Measurements from ENCODE around the gene CLCN7.

Gene CLCN7

DNA sequence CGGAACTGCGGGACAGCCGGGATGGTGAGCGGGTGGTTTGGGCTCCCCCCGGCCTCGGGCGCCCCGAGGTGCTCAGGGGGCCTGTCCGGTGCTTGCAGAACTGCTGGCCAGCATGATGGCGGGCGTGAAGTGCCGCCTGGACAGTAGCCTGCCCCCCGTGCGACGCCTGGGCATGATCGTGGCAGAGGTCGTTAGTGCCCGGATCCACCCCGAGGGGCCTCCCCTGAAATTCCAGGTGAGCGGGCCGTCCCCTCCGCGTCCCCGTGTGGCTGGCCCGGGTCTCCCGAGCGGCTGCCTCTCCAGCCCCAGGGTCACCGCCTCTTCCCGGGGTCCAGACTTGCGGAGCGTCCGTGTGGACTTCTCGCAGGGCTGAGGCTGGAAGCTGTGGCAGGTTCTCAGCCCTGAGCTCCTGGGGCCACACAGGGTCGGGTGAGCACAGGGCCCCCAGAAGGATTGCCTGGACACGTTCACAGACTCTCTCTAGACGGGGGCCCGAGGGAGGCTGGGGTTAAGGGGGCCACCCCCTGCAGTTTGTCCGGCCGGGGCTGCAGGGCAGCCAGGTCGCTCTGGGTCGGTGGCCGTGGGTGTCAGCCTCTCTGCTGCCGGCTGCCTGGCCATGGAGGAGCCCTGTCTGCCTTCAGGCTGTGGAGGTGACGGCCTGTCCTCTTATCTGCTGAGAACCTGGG lies 25.8 kb upstream of the CLCN7 start:
- H3K27ac ChIP-seq, result no peak overlapping the region
- TF ChIP-seq, protein P1, sequence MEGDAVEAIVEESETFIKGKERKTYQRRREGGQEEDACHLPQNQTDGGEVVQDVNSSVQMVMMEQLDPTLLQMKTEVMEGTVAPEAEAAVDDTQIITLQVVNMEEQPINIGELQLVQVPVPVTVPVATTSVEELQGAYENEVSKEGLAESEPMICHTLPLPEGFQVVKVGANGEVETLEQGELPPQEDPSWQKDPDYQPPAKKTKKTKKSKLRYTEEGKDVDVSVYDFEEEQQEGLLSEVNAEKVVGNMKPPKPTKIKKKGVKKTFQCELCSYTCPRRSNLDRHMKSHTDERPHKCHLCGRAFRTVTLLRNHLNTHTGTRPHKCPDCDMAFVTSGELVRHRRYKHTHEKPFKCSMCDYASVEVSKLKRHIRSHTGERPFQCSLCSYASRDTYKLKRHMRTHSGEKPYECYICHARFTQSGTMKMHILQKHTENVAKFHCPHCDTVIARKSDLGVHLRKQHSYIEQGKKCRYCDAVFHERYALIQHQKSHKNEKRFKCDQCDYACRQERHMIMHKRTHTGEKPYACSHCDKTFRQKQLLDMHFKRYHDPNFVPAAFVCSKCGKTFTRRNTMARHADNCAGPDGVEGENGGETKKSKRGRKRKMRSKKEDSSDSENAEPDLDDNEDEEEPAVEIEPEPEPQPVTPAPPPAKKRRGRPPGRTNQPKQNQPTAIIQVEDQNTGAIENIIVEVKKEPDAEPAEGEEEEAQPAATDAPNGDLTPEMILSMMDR (conservative IDR thresholded peaks at IDR 0.05), result no peak
- no peak for TF ChIP-seq ZFX (IDR thresholded peaks at IDR 0.05)

DNA sequence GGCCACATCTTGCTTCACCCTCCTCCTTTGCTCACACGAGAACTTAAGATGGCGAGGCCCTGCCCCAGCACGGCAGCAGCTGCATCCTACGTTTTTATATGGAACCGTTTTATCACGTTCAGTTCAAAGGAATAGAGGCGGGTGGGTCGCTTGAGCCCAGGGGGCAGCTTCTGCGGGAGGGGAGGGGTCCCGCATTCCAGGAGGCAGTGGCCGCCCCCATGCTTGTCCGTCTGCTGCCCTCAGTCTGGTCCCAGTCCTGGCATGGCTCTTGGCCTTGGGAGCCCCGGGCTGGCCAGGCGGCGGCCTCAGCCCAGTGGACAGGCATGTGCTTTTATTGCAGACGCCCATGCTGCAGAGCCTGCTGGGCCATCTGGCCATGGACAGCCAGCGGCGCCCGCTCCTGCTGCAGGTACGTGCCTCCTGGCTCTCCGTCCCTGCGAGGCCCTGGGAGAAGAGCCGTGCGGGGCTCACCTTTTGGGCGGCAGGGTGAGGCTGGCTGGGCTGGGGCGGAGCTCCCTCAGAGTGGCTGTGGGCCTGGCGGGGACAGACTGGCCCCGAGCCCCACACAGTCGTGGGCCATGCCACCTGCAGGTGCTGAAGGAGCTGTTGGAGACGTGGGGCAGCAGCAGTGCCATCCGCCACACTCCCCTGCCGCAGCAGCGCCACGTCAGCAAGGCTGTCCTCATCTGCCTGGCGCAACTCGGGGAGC lies 25.1 kb upstream of the CLCN7 start:
- no peak for TF ChIP-seq ZFX (IDR thresholded peaks at IDR 0.05)
- TF ChIP-seq, protein P1 (conservative IDR thresholded peaks at IDR 0.05), result no peak
- no peak overlapping the region for H3K27ac ChIP-seq

DNA sequence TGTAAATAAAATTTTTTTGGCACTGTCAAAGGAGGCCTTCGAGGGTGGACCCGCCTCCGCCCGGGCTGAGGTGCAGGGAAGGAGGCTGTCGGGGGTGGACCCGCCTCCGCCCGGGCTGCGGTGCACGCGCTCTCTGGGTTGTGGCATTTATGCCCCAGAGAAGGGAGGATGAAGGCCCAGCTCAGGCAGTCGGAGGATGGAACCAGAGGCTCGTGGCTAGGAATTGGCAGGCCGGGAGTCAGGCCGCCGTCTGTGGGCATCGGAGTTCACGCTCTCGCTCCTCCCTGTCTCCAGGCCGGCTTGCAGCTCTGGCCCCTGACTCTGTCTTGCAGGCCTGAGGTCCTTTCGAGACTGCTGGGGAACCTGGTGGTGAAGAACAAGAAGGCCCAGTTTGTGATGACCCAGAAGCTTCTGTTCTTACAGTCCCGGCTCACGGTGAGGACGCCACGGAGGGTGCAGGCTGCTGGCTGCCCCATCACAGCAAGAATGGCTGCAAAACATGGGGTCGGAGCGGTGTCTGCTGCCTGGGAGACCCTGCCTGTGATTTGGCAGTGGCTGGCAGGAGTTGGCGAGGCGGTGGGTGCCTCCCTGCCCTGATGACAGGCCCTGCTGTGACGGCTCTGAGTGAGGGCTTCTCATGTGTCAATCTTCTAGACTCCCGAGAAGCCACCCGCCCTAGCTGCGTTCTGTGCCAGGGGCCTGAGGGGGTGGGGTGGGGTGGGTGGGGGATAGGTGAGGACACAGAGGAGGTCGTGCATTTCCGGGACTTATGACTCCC lies 24.3 kb upstream of the CLCN7 start:
- TF ChIP-seq, protein P1 (conservative IDR thresholded peaks at IDR 0.05), result no peak
- TF ChIP-seq ZFX (IDR thresholded peaks at IDR 0.05), result no peak
- H3K27ac ChIP-seq, result no peak overlapping the region

DNA sequence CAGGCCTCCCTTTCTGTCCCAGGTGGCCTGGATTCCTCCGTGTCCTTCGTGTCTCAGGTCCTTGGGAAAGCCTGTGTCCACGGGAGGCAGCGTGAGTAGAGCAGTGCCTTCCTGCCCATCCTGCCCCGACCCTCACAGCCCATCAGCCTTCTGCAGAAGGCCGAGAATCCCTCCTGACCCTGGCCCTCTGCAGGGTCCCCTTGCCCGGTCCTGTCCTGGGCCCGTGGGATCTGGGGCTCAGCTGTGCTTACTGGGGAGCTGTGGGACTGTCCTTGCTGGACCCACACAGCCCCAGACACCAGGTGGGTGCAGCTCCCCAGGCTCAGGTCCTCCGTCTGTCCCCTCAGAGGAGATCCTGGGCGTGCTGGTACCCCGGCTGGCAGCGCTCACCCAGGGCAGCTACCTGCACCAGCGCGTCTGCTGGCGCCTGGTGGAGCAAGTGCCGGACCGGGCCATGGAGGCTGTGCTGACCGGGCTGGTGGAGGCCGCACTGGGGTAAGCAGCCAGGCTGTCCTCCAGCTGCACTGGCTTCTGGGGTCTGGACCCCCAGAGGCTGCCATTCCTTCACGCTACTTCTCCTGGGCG lies 22.3 kb upstream of the CLCN7 start:
- no peak overlapping the region for H3K27ac ChIP-seq
- TF ChIP-seq ZFX (IDR thresholded peaks at IDR 0.05), result no peak
- TF ChIP-seq, protein P1 (conservative IDR thresholded peaks at IDR 0.05), result no peak

DNA sequence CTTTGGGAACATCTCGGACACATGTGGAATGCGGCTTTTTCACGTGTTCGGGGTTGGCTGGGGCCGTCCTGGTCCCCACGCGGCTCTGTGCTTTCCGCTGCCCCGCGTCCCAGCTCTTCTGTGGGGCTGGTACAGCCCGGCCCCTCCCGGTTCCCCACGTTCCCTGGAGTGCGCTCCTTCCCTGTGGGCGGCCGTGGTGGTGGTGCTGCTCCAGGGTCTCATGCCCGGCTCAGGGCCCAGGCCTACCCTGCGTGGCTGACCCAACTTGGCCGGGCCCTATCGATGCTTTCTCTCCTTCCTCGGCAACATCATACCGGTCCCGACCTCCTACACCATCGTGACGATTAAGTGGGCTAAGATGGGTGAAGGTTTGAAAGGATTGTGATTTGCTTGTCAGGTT lies 21.6 kb upstream of the CLCN7 start:
- TF ChIP-seq ZFX (IDR thresholded peaks at IDR 0.05), result no peak
- TF ChIP-seq, protein P1 (conservative IDR thresholded peaks at IDR 0.05), result no peak
- H3K27ac ChIP-seq, result no peak overlapping the region

DNA sequence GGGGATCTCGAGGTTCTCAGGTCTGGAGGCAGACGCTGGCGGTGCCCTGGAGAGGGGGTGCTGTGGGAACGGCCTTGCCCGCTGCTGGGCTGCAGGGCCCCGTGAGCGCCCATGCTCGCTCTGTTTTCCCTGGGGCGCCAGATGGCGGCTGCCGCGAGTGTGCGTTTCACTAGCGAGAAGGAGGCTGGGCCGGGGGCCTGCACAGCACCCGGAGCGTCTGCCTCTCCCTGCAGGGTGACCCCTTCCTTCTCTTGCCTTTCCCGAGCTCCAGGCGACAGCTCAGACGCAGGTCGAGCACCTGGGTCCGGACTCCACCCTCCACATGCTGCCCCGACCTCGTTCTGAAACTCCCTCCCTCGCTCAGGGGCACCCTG lies 21.0 kb upstream of the CLCN7 start:
- TF ChIP-seq, protein P1 (conservative IDR thresholded peaks at IDR 0.05), result no peak
- TF ChIP-seq ZFX (IDR thresholded peaks at IDR 0.05), result no peak
- no peak overlapping the region for H3K27ac ChIP-seq

All from C4-2B (cell line).